DND-41 (cell line): ENCODE results near the gene DNAH14.

Experiments used
- ATAC-seq: fragments of 200-7000 bp; cut with Tn5 transposase; 3 replicates; pipeline ENCODE4 v1.9.1; 2021; ENCODE audit warnings: low read depth; ENCODE audit not compliant: insufficient read depth
- DNase-seq: peaks from one replicate; pipeline ENCODE4 v3.0.0-alpha.2; 2020
- H2AFZ ChIP-seq: 2 replicates; pipeline ENCODE4 v1.6.0; 2012; ENCODE audit warnings: low read depth, low read length
- H3K27ac ChIP-seq: 2 replicates; pipeline ENCODE4 v1.5.1; 2012; ENCODE audit warnings: low read length, inconsistent platforms
- H3K27me3 ChIP-seq: fragments of 200-600 bp; sonication (generic); 2 replicates; pipeline ENCODE4 v1.6.0; 2012; ENCODE audit warnings: low read length, mild to moderate bottlenecking, inconsistent platforms; ENCODE audit not compliant: insufficient read depth, poor library complexity
- H3K36me3 ChIP-seq: 2 replicates; pipeline ENCODE4 v1.5.1; 2012; ENCODE audit warnings: low read length, inconsistent platforms; ENCODE audit not compliant: insufficient read depth
- H3K4me1 ChIP-seq: 2 replicates; pipeline ENCODE4 v1.5.1; 2012; ENCODE audit warnings: mild to moderate bottlenecking, low read length; ENCODE audit not compliant: insufficient read depth
- H3K4me2 ChIP-seq: 2 replicates; pipeline ENCODE4 v1.6.0; 2012; ENCODE audit warnings: mild to moderate bottlenecking, moderate library complexity, low read length, inconsistent platforms; ENCODE audit not compliant: insufficient read depth
- H3K4me3 ChIP-seq, 2 experiments: fragments of 200-600 bp in 1 of 2; shearing (Covaris generic) in 1 of 2; 2 replicates each; pipeline ENCODE4 v1.5.1; 2012 to 2016; ENCODE audit warnings: inconsistent platforms in 2 of 2, low read length in 2 of 2, mild to moderate bottlenecking in 2 of 2, low read depth in 1 of 2, moderate library complexity in 1 of 2
- H3K79me2 ChIP-seq: 2 replicates; pipeline ENCODE4 v1.6.0; 2012; ENCODE audit warnings: low read length, inconsistent platforms; ENCODE audit not compliant: insufficient read depth
- H3K9ac ChIP-seq: 2 replicates; pipeline ENCODE4 v1.6.0; 2012; ENCODE audit warnings: low read depth, mild to moderate bottlenecking, inconsistent platforms, low read length, moderate library complexity
- H3K9me3 ChIP-seq: 2 replicates; pipeline ENCODE4 v1.5.1; 2012; ENCODE audit warnings: low read length, moderate library complexity, mild to moderate bottlenecking, inconsistent platforms; ENCODE audit not compliant: insufficient read depth, severe bottlenecking
- H4K20me1 ChIP-seq: 2 replicates; pipeline ENCODE4 v1.6.0; 2012; ENCODE audit warnings: low read length; ENCODE audit not compliant: insufficient read depth
- EZH2 ChIP-seq: IDR thresholded peaks from 3 replicates; pipeline ENCODE4 v1.6.1; 2012; ENCODE audit warnings: borderline replicate concordance, low read depth, mild to moderate bottlenecking, moderate library complexity, low read length, inconsistent platforms; ENCODE audit not compliant: severe bottlenecking
- TF ChIP-seq, protein P1 (sequence below): IDR thresholded peaks from 2 replicates; pipeline ENCODE4 v1.5.1; 2012; ENCODE audit warnings: borderline replicate concordance, low read length, moderate library complexity, mild to moderate bottlenecking; ENCODE audit not compliant: poor library complexity, severe bottlenecking; ENCODE audit errors: extremely low read depth

The DNAH14 gene

DNA sequence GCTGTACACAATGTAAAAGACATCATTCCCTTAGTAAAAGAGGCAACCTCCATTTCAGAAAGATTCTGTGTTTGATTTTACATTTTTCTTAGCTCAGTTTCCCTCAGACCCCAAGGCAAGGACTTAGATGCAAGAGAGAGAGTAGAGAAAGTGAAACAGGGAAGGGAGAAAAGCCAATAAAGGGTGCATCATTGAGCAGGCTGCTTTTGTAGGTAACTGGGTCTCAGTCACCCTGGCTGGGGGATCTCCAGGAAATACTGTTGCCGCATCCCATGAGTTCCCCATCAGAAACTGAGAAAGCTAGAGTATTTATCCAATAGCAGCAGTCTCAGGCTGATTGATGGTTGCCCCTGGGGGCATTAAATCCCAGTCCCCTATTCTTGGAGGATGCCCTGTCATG, 23.1 kb upstream of the DNAH14 start:
- Histone ChIP-seq H3K4me2 (no peak overlapping the region), H3K79me2 (no peaks in the 10 kb centered on the region), H3K4me1 (peaks cover 3% of the 10 kb centered on the region; the same call in 1 of the 2 replicates), H3K9ac (no peak overlapping the region), H4K20me1 (no peaks in the 10 kb centered on the region), H3K4me3 (no peak overlapping the region), H3K27me3 (no peaks in the 10 kb centered on the region), H3K27ac (no peak overlapping the region), H3K36me3 (no peaks in the 10 kb centered on the region), H3K9me3 (peaks cover 14% of the 10 kb centered on the region), H2AFZ (no peak overlapping the region)
- no peak for ATAC-seq
- DNase-seq: no peak
- TF ChIP-seq, protein P1, sequence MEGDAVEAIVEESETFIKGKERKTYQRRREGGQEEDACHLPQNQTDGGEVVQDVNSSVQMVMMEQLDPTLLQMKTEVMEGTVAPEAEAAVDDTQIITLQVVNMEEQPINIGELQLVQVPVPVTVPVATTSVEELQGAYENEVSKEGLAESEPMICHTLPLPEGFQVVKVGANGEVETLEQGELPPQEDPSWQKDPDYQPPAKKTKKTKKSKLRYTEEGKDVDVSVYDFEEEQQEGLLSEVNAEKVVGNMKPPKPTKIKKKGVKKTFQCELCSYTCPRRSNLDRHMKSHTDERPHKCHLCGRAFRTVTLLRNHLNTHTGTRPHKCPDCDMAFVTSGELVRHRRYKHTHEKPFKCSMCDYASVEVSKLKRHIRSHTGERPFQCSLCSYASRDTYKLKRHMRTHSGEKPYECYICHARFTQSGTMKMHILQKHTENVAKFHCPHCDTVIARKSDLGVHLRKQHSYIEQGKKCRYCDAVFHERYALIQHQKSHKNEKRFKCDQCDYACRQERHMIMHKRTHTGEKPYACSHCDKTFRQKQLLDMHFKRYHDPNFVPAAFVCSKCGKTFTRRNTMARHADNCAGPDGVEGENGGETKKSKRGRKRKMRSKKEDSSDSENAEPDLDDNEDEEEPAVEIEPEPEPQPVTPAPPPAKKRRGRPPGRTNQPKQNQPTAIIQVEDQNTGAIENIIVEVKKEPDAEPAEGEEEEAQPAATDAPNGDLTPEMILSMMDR: no peak
- no peak for TF ChIP-seq EZH2

DNA sequence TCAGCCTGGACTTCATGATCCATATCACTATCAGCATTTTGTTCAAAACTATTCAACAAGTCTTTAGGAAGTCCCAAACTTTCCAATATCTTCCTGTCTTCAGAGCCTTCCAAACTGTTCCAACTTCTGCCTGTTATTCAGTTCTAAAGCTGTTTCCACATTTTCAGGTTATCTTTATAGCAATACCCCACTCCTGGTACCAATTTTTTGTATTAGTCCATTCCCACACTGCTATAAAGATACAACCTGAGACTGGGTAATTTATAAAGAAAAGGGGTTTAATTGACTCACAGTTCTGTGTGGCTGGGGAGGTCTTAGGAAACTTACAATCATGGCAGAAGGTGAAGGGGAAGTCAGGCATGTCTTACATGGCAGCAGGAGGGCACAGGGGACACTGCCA, 18.3 kb upstream of the DNAH14 start:
- Histone ChIP-seq H3K9ac (no peak overlapping the region), H3K79me2 (no peaks in the 10 kb centered on the region), H3K27ac (no peak overlapping the region), H3K36me3 (no peaks in the 10 kb centered on the region), H3K4me3 (no peak overlapping the region), H4K20me1 (no peaks in the 10 kb centered on the region), H3K4me2 (no peak overlapping the region), H2AFZ (no peak overlapping the region), H3K9me3 (peaks cover 22% of the 10 kb centered on the region), H3K4me1 (no peaks in the 10 kb centered on the region), H3K27me3 (no peaks in the 10 kb centered on the region)
- no peak for DNase-seq
- TF ChIP-seq, protein P1: no peak
- no peak for TF ChIP-seq EZH2
- ATAC-seq: no peak

DNA sequence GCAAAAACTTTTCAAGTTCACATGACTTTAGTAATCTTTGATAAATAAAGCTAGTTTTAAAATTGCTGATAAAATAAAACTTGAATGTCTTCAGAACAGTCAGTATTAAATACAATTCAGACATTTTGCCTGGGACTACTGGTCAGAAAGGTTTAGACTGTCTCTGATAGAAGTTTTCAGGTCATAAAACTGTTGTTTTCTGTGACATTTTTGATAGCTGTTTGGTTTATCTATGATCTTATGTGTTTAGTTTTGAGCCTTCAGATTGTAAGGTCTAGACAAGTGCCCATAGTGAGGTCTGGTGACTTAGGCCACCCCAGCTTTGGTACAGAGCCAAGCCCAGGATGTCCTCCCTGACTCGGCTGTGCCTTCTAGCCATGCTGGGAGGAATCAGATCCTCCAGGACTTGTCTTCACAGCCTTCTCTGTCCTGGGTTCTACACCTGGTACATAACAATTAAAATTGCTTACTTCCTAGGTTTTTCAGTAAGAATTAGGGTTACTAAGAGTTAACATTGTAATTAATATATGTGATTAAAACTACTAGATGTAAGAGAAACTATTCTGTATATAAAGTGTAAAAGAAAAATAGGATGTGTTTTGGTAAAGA, 15.1 kb upstream of the DNAH14 start:
- Histone ChIP-seq H3K4me3 (no peak overlapping the region), H3K79me2 (no peaks in the 10 kb centered on the region), H3K4me1 (peaks cover 3% of the 10 kb centered on the region; the same call in 1 of the 2 replicates), H3K9me3 (peaks cover 22% of the 10 kb centered on the region), H2AFZ (no peak overlapping the region), H3K36me3 (no peaks in the 10 kb centered on the region), H3K27me3 (no peaks in the 10 kb centered on the region), H3K9ac (no peak overlapping the region), H3K4me2 (no peak overlapping the region), H4K20me1 (no peaks in the 10 kb centered on the region), H3K27ac (no peak overlapping the region)
- no peak for ATAC-seq
- DNase-seq: no peak
- no peak for TF ChIP-seq EZH2
- TF ChIP-seq, protein P1: no peak

DNA sequence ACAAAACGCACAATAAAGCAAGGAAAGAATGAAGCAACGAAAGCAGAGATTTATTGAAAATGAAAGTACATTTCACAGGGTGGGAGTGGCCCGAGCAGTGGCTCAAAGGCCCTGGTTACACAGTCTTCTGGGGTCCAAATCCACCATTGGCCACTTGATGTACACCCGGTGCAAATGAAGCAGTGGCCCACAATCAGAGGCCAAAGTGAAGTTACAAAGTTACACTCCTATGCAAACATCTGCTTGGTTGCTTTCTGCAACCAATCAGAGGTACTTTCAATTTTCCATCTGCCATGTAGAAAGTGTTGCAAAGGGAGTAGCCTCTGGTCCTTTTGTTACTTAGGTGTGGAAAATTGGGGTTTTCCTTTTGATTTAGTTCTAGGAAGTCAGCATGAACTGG, 10.0 kb upstream of the DNAH14 start:
- Histone ChIP-seq H3K9ac (no peak overlapping the region), H3K4me1 (peaks cover 10% of the 10 kb centered on the region), H3K27me3 (no peaks in the 10 kb centered on the region), H3K79me2 (no peaks in the 10 kb centered on the region), H3K9me3 (peaks cover 2% of the 10 kb centered on the region), H3K4me2 (0 out of 2 replicates have a peak overlapping the region, but pooled peaks have one; percentile 6), H4K20me1 (no peaks in the 10 kb centered on the region), H2AFZ (peak overlapping the region; percentile 42), H3K36me3 (no peaks in the 10 kb centered on the region), H3K4me3 (no peak overlapping the region), H3K27ac (no peak overlapping the region)
- TF ChIP-seq, protein P1: no peak
- TF ChIP-seq EZH2: no peak
- ATAC-seq (no peak), DNase-seq (no peak)
